ENCODE data around the gene SH3GL2.

SH3GL2 gene

DNA sequence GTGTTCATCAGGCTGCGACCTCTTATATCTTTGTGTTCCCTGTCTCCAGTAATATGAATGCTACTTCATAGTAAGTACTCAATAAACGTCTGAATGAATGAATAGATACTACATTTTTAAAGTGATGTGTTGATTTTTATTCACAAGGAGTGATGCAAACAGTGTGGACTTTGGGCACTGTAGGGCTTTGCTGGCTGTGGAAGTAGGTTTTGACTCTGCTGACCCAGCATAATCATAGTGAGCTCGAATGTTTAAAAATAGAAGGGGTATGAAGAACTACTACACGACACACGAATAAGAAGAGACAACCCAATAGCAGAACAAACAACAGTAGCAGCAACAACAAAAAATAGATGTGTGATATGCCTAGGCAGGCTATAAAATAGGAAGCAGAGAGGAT is 147.4 kb downstream of the SH3GL2 start:
- Histone ChIP-seq H3K27me3 (ENCODE audit: control insufficient read depth in 1 of 2, insufficient read depth in 2 of 2, low read length in 2 of 2) (no peaks in the 10 kb centered on the region), H3K36me3 (ENCODE audit: insufficient read depth, low read length) (no peaks in the 10 kb centered on the region), H3K9ac (ENCODE audit: low read length) (no peak overlapping the region), H3K27ac (ENCODE audit: low read depth, low read length) (no peak overlapping the region), H3K4me3 (ENCODE audit: low read depth in 1 of 2, low read length in 2 of 2) (no peak overlapping the region), H3K9me3 (ENCODE audit: low read length) (no peaks in the 10 kb centered on the region), H3K4me1 (ENCODE audit: insufficient read depth, low read length) (no peaks in the 10 kb centered on the region)

DNA sequence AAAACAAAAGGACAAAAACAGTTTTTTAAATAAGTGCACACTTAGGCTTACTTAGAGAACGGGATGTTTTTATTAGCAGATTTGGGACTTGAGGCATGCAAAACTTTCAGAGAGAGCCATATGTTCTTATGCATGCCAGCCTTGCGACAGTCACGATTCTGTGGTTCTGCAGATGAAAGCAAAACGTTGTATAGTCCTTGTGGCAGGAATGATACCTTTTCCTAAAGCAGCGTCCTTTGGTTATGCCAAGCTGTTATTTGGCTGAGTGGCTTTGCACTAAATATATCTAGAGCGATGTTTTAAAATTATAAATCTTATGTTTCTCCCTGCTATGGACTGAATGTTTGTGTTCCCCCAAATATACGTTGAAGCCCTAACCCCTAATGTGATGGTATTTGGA is 152.0 kb downstream of the SH3GL2 start:
- Histone ChIP-seq H3K9ac (ENCODE audit: low read length) (no peak overlapping the region), H3K27ac (ENCODE audit: low read depth, low read length) (no peak overlapping the region), H3K4me3 (ENCODE audit: low read depth in 1 of 2, low read length in 2 of 2) (no peak overlapping the region), H3K27me3 (ENCODE audit: control insufficient read depth in 1 of 2, insufficient read depth in 2 of 2, low read length in 2 of 2) (no peaks in the 10 kb centered on the region), H3K4me1 (ENCODE audit: insufficient read depth, low read length) (no peaks in the 10 kb centered on the region), H3K9me3 (ENCODE audit: low read length) (no peaks in the 10 kb centered on the region), H3K36me3 (ENCODE audit: insufficient read depth, low read length) (no peaks in the 10 kb centered on the region)

- Histone ChIP-seq H3K27me3 (ENCODE audit: control insufficient read depth in 1 of 2, insufficient read depth in 2 of 2, low read length in 2 of 2) (no peaks in the 10 kb centered on the region), H3K9ac (ENCODE audit: low read length) (no peak overlapping the region), H3K4me3 (ENCODE audit: low read depth in 1 of 2, low read length in 2 of 2) (no peak overlapping the region), H3K27ac (ENCODE audit: low read depth, low read length) (no peak overlapping the region), H3K4me1 (ENCODE audit: insufficient read depth, low read length) (no peaks in the 10 kb centered on the region), H3K36me3 (ENCODE audit: insufficient read depth, low read length) (no peaks in the 10 kb centered on the region), H3K9me3 (ENCODE audit: low read length) (no peaks in the 10 kb centered on the region)
Measured at GRCh38 chr9:17731308-17731707, 152.4 kb downstream of the SH3GL2 start.

GRCh38 chr9:17734674-17735073 is 155.8 kb downstream of the SH3GL2 start:
- H3K4me1 ChIP-seq (ENCODE audit: insufficient read depth, low read length): no peaks in the 10 kb centered on the region
- H3K27me3 ChIP-seq (ENCODE audit: control insufficient read depth in 1 of 2, insufficient read depth in 2 of 2, low read length in 2 of 2): no peaks in the 10 kb centered on the region
- H3K27ac ChIP-seq (ENCODE audit: low read depth, low read length): no peak overlapping the region
- H3K9ac ChIP-seq (ENCODE audit: low read length): no peak overlapping the region
- H3K9me3 ChIP-seq (ENCODE audit: low read length): no peaks in the 10 kb centered on the region
- H3K36me3 ChIP-seq (ENCODE audit: insufficient read depth, low read length): no peaks in the 10 kb centered on the region
- no peak overlapping the region for H3K4me3 ChIP-seq (ENCODE audit: low read depth in 1 of 2, low read length in 2 of 2)

DNA sequence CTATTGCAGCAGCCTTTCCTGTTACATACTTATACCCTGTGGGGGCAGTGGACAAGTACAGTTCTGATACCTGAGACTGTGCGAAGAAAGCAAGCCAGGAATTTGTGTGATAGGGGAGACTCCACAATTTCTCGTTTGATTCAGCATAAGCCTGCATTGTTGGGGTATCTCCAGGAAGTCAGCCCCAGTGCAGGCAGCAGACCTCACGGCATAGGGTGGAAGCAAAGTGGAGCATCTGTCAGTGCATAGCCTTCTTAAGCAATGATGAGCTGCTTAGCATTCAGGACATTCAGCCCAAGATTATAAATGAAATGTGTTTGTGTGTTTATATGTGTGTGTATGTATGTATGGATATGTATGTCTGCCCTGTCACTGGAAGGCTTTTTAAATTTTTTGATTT is 157.0 kb downstream of the SH3GL2 start:
- Histone ChIP-seq H3K9me3 (ENCODE audit: low read length) (no peaks in the 10 kb centered on the region), H3K27me3 (ENCODE audit: control insufficient read depth in 1 of 2, insufficient read depth in 2 of 2, low read length in 2 of 2) (no peaks in the 10 kb centered on the region), H3K4me3 (ENCODE audit: low read depth in 1 of 2, low read length in 2 of 2) (no peak overlapping the region), H3K36me3 (ENCODE audit: insufficient read depth, low read length) (no peaks in the 10 kb centered on the region), H3K27ac (ENCODE audit: low read depth, low read length) (no peak overlapping the region), H3K9ac (ENCODE audit: low read length) (no peak overlapping the region), H3K4me1 (ENCODE audit: insufficient read depth, low read length) (no peaks in the 10 kb centered on the region)

- Histone ChIP-seq H3K4me1 (ENCODE audit: insufficient read depth, low read length) (no peaks in the 10 kb centered on the region), H3K9ac (ENCODE audit: low read length) (no peak overlapping the region), H3K27me3 (ENCODE audit: control insufficient read depth in 1 of 2, insufficient read depth in 2 of 2, low read length in 2 of 2) (no peaks in the 10 kb centered on the region), H3K27ac (ENCODE audit: low read depth, low read length) (no peak overlapping the region), H3K9me3 (ENCODE audit: low read length) (no peaks in the 10 kb centered on the region), H3K36me3 (ENCODE audit: insufficient read depth, low read length) (no peaks in the 10 kb centered on the region), H3K4me3 (ENCODE audit: low read depth in 1 of 2, low read length in 2 of 2) (no peak overlapping the region)
Measured at GRCh38 chr9:17739022-17739421, 160.2 kb downstream of the SH3GL2 start.

GRCh38 chr9:17739736-17740135 is 160.9 kb downstream of the SH3GL2 start:
- Histone ChIP-seq H3K4me3 (ENCODE audit: low read depth in 1 of 2, low read length in 2 of 2) (no peak overlapping the region), H3K9me3 (ENCODE audit: low read length) (no peaks in the 10 kb centered on the region), H3K27me3 (ENCODE audit: control insufficient read depth in 1 of 2, insufficient read depth in 2 of 2, low read length in 2 of 2) (no peaks in the 10 kb centered on the region), H3K9ac (ENCODE audit: low read length) (no peak overlapping the region), H3K27ac (ENCODE audit: low read depth, low read length) (no peak overlapping the region), H3K36me3 (ENCODE audit: insufficient read depth, low read length) (no peaks in the 10 kb centered on the region), H3K4me1 (ENCODE audit: insufficient read depth, low read length) (no peaks in the 10 kb centered on the region)

DNA sequence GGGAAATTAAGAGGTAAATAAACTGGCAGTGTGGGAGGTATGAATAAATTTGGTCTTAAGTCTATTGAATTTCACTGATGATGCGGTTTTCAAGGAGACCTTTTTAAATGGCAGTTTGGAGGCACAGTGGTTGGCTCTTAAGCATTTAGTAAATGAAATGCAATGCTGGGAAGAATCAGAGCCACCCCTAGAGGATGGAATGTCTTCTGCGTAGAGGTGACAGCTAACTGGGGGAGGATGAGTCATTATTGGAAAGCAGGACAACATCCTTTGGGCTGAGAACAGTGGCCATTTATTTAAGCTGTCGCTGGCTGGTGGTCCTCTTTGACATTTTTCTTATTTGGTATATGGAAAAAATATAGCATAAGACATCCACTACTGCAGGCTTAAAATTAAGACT is 163.2 kb downstream of the SH3GL2 start:
- Histone ChIP-seq H3K9ac (ENCODE audit: low read length) (no peak overlapping the region), H3K4me1 (ENCODE audit: insufficient read depth, low read length) (no peaks in the 10 kb centered on the region), H3K4me3 (ENCODE audit: low read depth in 1 of 2, low read length in 2 of 2) (no peak overlapping the region), H3K9me3 (ENCODE audit: low read length) (no peaks in the 10 kb centered on the region), H3K27me3 (ENCODE audit: control insufficient read depth in 1 of 2, insufficient read depth in 2 of 2, low read length in 2 of 2) (no peaks in the 10 kb centered on the region), H3K27ac (ENCODE audit: low read depth, low read length) (no peak overlapping the region), H3K36me3 (ENCODE audit: insufficient read depth, low read length) (no peaks in the 10 kb centered on the region)

GRCh38 chr9:17744786-17745185 is 165.9 kb downstream of the SH3GL2 start:
- Histone ChIP-seq H3K9me3 (ENCODE audit: low read length) (no peaks in the 10 kb centered on the region), H3K36me3 (ENCODE audit: insufficient read depth, low read length) (no peaks in the 10 kb centered on the region), H3K27ac (ENCODE audit: low read depth, low read length) (no peak overlapping the region), H3K4me3 (ENCODE audit: low read depth in 1 of 2, low read length in 2 of 2) (no peak overlapping the region), H3K9ac (ENCODE audit: low read length) (no peak overlapping the region), H3K27me3 (ENCODE audit: control insufficient read depth in 1 of 2, insufficient read depth in 2 of 2, low read length in 2 of 2) (no peaks in the 10 kb centered on the region), H3K4me1 (ENCODE audit: insufficient read depth, low read length) (no peaks in the 10 kb centered on the region)

DNA sequence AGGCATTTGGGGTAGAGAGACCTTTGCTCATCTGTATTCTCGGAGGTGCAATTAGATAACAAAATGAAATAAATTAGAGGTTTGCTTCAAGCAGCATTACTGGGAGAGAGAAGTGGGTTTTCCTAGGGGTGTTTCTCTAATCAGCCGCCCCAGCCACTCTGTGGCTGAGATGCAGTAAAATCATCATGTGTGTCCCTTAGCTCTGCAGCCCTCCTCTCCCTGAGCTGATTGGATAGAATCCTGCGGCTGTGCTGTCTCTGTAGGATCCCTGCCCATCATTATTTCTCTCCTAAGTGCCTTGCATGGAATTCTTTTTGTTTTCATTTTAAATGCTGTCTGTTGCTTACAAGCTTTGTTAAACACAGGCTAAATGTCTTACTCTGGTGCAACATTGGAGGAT is 171.4 kb downstream of the SH3GL2 start:
- Histone ChIP-seq H3K27ac (ENCODE audit: low read depth, low read length) (no peak overlapping the region), H3K9me3 (ENCODE audit: low read length) (no peaks in the 10 kb centered on the region), H3K27me3 (ENCODE audit: control insufficient read depth in 1 of 2, insufficient read depth in 2 of 2, low read length in 2 of 2) (no peaks in the 10 kb centered on the region), H3K4me3 (ENCODE audit: low read depth in 1 of 2, low read length in 2 of 2) (no peak overlapping the region), H3K36me3 (ENCODE audit: insufficient read depth, low read length) (no peaks in the 10 kb centered on the region), H3K4me1 (ENCODE audit: insufficient read depth, low read length) (no peaks in the 10 kb centered on the region), H3K9ac (ENCODE audit: low read length) (no peak overlapping the region)

GRCh38 chr9:17751486-17751885 is 172.6 kb downstream of the SH3GL2 start:
- no peak overlapping the region for H3K27ac ChIP-seq (ENCODE audit: low read depth, low read length)
- H3K27me3 ChIP-seq (ENCODE audit: control insufficient read depth in 1 of 2, insufficient read depth in 2 of 2, low read length in 2 of 2): no peaks in the 10 kb centered on the region
- no peaks in the 10 kb centered on the region for H3K9me3 ChIP-seq (ENCODE audit: low read length)
- no peaks in the 10 kb centered on the region for H3K4me1 ChIP-seq (ENCODE audit: insufficient read depth, low read length)
- H3K4me3 ChIP-seq (ENCODE audit: low read depth in 1 of 2, low read length in 2 of 2): no peak overlapping the region
- H3K36me3 ChIP-seq (ENCODE audit: insufficient read depth, low read length): no peaks in the 10 kb centered on the region
- H3K9ac ChIP-seq (ENCODE audit: low read length): no peak overlapping the region

DNA sequence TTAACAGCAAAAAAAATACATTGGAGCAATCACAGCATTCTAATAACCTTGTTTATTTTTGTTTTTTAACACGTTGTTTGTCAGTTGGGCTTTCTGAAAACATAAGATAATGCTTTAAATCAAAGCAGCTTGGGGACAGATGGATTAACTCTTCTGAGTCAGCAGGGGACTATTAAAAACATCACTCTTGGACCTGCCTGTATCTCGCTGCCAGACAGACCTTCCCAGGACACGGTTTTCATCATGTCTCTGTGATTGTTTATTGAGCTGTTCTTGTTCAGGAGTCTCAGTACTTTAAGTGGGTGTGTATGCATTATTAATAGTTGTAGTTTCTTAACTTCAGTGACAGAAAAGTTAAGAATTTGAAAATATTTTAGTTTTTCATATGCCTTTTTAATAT is 173.2 kb downstream of the SH3GL2 start:
- H3K4me1 ChIP-seq (ENCODE audit: insufficient read depth, low read length): no peaks in the 10 kb centered on the region
- H3K27ac ChIP-seq (ENCODE audit: low read depth, low read length): no peak overlapping the region
- no peak overlapping the region for H3K4me3 ChIP-seq (ENCODE audit: low read depth in 1 of 2, low read length in 2 of 2)
- H3K9ac ChIP-seq (ENCODE audit: low read length): no peak overlapping the region
- no peaks in the 10 kb centered on the region for H3K9me3 ChIP-seq (ENCODE audit: low read length)
- H3K36me3 ChIP-seq (ENCODE audit: insufficient read depth, low read length): no peaks in the 10 kb centered on the region
- H3K27me3 ChIP-seq (ENCODE audit: control insufficient read depth in 1 of 2, insufficient read depth in 2 of 2, low read length in 2 of 2): no peaks in the 10 kb centered on the region

Measured in muscle layer of colon (tissue), 2 donors.